OCI-LY1 (cell line): ENCODE measurements around the gene AGRN.

Source experiments
- H2AFZ ChIP-seq: fragments of 200-600 bp; sonication (generic), shearing (Covaris generic); 2 replicates; pipeline ENCODE4 v1.6.0; 2014; ENCODE audit warnings: antibody characterized with exemption, mild to moderate bottlenecking, low read length
- H3F3A ChIP-seq: fragments of 200-600 bp; sonication (generic), shearing (Covaris generic); 2 replicates; pipeline ENCODE4 v1.6.0; 2014; ENCODE audit warnings: mild to moderate bottlenecking, antibody characterized with exemption, low read length, moderate library complexity; ENCODE audit not compliant: insufficient read depth
- H3K27ac ChIP-seq: fragments of 200-600 bp; sonication (generic); 2 replicates; pipeline ENCODE4 v1.5.1; 2014; ENCODE audit warnings: low read length, mixed run types, mild to moderate bottlenecking, low read depth; ENCODE audit not compliant: poor library complexity, severe bottlenecking
- H3K27me3 ChIP-seq: fragments of 200-600 bp; sonication (generic); 2 replicates; pipeline ENCODE4 v1.6.0; 2014; ENCODE audit warnings: antibody characterized with exemption, mild to moderate bottlenecking, low read length, moderate library complexity; ENCODE audit not compliant: insufficient read depth
- H3K36me3 ChIP-seq: fragments of 200-600 bp; sonication (generic); 2 replicates; pipeline ENCODE4 v1.6.1; 2014; ENCODE audit warnings: mild to moderate bottlenecking, antibody characterized with exemption, low read length, moderate library complexity, mixed read lengths; ENCODE audit not compliant: insufficient read depth
- H3K4me1 ChIP-seq: fragments of 200-600 bp; sonication (generic); 2 replicates; pipeline ENCODE4 v1.5.1; 2014; ENCODE audit warnings: mild to moderate bottlenecking, low read length, moderate library complexity; ENCODE audit not compliant: insufficient read depth, severe bottlenecking
- H3K4me2 ChIP-seq: fragments of 200-600 bp; sonication (generic), shearing (Covaris generic); 2 replicates; pipeline ENCODE4 v1.6.1; 2014; ENCODE audit warnings: low read length
- H3K4me3 ChIP-seq: fragments of 200-600 bp; sonication (generic); 2 replicates; pipeline ENCODE4 v1.5.1; 2014; ENCODE audit warnings: low read length, low read depth, mild to moderate bottlenecking, mixed read lengths; ENCODE audit not compliant: poor library complexity, severe bottlenecking
- H3K79me2 ChIP-seq: fragments of 200-600 bp; shearing (Covaris generic); 2 replicates; pipeline ENCODE4 v1.6.1; 2016; ENCODE audit warnings: mixed run types, low read length, mixed read lengths; ENCODE audit not compliant: insufficient read depth
- H3K9ac ChIP-seq: fragments of 200-600 bp; sonication (generic), shearing (Covaris generic); 2 replicates; pipeline ENCODE4 v1.6.1; 2014; ENCODE audit warnings: mild to moderate bottlenecking, low read length, mixed read lengths
- H3K9me2 ChIP-seq: fragments of 200-600 bp; sonication (generic), shearing (Covaris generic); 2 replicates; pipeline ENCODE4 v1.6.1; 2014; ENCODE audit warnings: low read depth, mild to moderate bottlenecking, low read length, mixed read lengths
- H3K9me3 ChIP-seq: fragments of 200-600 bp; shearing (Covaris generic); 2 replicates; pipeline ENCODE4 v1.6.1; 2014; ENCODE audit warnings: low read length, mixed read lengths
- H4K20me1 ChIP-seq: fragments of 200-600 bp; sonication (generic), shearing (Covaris generic); 2 replicates; pipeline ENCODE4 v1.6.0; 2016; ENCODE audit warnings: mild to moderate bottlenecking, low read length; ENCODE audit not compliant: insufficient read depth
- EZH2 ChIP-seq: fragments of 200-600 bp; sonication (generic), shearing (Covaris generic); IDR thresholded peaks from 2 replicates; pipeline ENCODE4 v1.8.0; 2017; ENCODE audit warnings: borderline replicate concordance, mixed run types, mild to moderate bottlenecking, antibody characterized with exemption, low read length, moderate library complexity, mixed read lengths
- TF ChIP-seq, protein P1 (sequence below): fragments of 200-600 bp; sonication (generic), shearing (Covaris generic); IDR thresholded peaks from 2 replicates; pipeline ENCODE4 v1.5.1; 2017; ENCODE audit warnings: mild to moderate bottlenecking, antibody characterized with exemption, low read length, moderate library complexity, mixed read lengths

Gene AGRN

DNA sequence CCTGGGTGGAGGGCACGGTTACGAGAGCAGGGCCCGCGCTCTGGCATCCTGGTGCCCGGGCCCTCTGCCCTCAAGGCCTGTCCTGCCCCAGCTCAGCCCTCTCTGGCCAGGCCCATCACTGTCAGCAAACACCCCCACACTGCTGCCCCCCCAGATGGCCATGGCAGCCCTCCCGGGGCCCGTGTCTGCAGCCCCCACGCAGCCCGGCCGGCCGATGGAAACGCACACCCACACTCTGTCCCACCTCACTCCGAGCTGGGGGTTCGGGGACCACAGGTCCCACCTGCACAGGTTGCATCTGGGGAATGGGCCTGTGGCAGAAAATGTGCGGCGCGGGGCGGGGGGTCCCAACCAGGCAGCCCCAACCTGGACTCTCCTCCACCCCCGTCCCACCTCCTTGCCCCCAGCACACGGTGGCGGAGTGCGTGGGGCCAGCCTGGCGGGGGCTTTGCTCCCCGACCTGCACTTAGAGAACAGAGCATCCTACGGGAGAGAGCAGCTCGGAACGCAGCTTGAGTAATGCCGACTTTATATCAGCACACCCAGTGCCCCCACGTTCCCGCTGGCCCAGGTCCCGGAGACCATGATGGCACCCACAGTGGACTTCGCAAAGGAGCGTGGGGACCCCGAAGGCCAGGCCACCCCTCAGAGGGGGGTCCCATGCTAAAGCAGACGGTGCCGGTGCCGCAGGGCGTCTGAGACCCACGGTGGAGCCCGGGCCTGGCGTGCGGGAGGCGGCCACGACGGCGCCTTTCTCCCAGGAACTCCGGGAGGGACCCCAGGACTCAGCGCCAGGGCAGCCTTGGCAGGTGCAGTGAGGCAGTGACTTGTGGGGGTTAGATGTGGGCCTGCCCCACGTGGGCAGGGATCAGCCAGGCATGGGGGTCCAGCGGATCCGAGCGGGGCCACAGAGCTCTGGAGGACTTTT, 61.7 kb downstream of the AGRN start:
- no peak overlapping the region for H3K4me2 ChIP-seq
- H3F3A ChIP-seq, result no peaks in the 10 kb centered on the region
- no peak for TF ChIP-seq EZH2
- TF ChIP-seq, protein P1, sequence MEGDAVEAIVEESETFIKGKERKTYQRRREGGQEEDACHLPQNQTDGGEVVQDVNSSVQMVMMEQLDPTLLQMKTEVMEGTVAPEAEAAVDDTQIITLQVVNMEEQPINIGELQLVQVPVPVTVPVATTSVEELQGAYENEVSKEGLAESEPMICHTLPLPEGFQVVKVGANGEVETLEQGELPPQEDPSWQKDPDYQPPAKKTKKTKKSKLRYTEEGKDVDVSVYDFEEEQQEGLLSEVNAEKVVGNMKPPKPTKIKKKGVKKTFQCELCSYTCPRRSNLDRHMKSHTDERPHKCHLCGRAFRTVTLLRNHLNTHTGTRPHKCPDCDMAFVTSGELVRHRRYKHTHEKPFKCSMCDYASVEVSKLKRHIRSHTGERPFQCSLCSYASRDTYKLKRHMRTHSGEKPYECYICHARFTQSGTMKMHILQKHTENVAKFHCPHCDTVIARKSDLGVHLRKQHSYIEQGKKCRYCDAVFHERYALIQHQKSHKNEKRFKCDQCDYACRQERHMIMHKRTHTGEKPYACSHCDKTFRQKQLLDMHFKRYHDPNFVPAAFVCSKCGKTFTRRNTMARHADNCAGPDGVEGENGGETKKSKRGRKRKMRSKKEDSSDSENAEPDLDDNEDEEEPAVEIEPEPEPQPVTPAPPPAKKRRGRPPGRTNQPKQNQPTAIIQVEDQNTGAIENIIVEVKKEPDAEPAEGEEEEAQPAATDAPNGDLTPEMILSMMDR, result no peak
- H3K9me2 ChIP-seq, result no peaks in the 10 kb centered on the region
- no peaks in the 10 kb centered on the region for H3K4me1 ChIP-seq
- H2AFZ ChIP-seq, result no peak overlapping the region
- H3K79me2 ChIP-seq, result no peaks in the 10 kb centered on the region
- no peak overlapping the region for H3K4me3 ChIP-seq
- H3K27ac ChIP-seq, result no peak overlapping the region
- no peaks in the 10 kb centered on the region for H3K36me3 ChIP-seq
- H3K9me3 ChIP-seq, result no peaks in the 10 kb centered on the region
- H3K27me3 ChIP-seq, result 0 out of 2 replicates have a peak, but pooled peaks cover 3% of the 10 kb centered on the region
- no peak overlapping the region for H3K9ac ChIP-seq
- H4K20me1 ChIP-seq, result no peaks in the 10 kb centered on the region

DNA sequence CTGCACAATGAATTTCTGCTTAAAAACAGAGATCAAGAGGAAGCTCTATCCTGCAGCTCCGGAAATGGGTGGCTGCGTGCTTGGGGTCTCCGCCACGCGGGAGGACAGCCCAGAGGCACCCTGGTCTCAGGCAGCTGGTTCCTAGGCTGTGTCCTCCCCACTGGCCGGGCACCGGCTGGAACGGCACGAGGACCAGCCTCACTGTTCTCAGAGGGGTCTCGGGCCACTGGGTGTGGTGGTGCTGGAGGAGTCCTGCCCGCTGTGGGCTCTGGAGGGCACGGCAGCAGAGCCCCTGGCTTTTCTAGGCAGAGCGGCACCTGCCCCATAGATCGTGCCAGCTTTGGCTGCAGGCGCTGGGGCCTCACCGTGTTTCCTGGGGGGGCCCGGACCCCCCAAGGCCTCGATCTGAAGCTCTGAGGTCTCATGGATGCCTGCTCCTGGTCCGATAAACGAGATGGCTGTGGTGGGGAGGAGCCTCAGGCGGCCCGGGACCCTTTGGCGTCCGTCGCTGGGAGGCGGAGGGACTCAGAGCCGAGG, 62.4 kb downstream of the AGRN start:
- H3F3A ChIP-seq, result no peaks in the 10 kb centered on the region
- no peaks in the 10 kb centered on the region for H4K20me1 ChIP-seq
- H3K27ac ChIP-seq, result no peak overlapping the region
- H3K79me2 ChIP-seq, result no peaks in the 10 kb centered on the region
- no peak overlapping the region for H3K9ac ChIP-seq
- 0 out of 2 replicates have a peak, but pooled peaks cover 3% of the 10 kb centered on the region for H3K27me3 ChIP-seq
- no peaks in the 10 kb centered on the region for H3K4me1 ChIP-seq
- no peaks in the 10 kb centered on the region for H3K9me2 ChIP-seq
- no peak overlapping the region for H3K4me2 ChIP-seq
- H3K36me3 ChIP-seq, result no peaks in the 10 kb centered on the region
- no peak overlapping the region for H2AFZ ChIP-seq
- no peaks in the 10 kb centered on the region for H3K9me3 ChIP-seq
- H3K4me3 ChIP-seq, result no peak overlapping the region
- TF ChIP-seq, protein P1, result no peak
- no peak for TF ChIP-seq EZH2

DNA sequence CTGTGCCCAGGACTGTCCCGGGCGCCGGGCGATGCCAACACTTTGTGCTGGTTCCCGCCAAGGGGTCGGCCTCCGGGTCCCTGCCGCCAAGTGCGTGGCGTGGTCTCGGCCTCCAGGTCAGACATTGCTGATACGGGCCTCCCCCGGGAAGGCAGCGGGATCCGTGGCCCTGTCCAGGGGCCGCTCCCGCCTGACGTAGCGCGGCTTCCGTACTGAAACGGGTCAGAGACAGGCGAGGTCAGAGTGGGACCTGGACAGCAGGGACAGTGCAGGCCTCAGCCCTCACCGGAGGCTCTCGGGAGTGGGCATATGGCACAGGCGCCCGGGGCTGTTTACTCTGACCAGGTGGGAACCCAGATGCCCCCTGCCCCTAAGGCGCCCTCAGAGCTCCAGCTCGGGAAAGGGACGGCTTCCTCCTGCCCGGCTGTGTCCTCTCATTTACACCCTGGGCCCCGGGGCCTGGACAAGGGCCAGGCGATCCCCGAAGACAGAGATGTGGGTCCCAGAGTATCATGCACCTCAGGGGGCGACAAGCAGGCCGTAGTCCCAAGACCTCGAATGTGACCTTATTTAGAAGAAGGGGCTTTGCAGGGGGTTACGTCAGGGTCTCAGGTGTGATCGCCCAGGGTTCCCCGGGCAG, 63.0 kb downstream of the AGRN start:
- H3K9ac ChIP-seq, result no peak overlapping the region
- TF ChIP-seq EZH2, result no peak
- TF ChIP-seq, protein P1, result no peak
- no peaks in the 10 kb centered on the region for H3F3A ChIP-seq
- no peak overlapping the region for H3K4me2 ChIP-seq
- no peaks in the 10 kb centered on the region for H3K9me3 ChIP-seq
- no peaks in the 10 kb centered on the region for H3K36me3 ChIP-seq
- H3K4me1 ChIP-seq, result no peaks in the 10 kb centered on the region
- H3K27ac ChIP-seq, result no peak overlapping the region
- no peaks in the 10 kb centered on the region for H4K20me1 ChIP-seq
- H3K79me2 ChIP-seq, result no peaks in the 10 kb centered on the region
- H3K9me2 ChIP-seq, result no peaks in the 10 kb centered on the region
- no peak overlapping the region for H2AFZ ChIP-seq
- H3K4me3 ChIP-seq, result no peak overlapping the region
- 0 out of 2 replicates have a peak, but pooled peaks cover 3% of the 10 kb centered on the region for H3K27me3 ChIP-seq
